Mammary epithelial cell (primary cell): Measurements from ENCODE around the gene CLMN.

ENCODE experiments used
- CTCF ChIP-seq, 2 donors: IDR thresholded peaks in 1 of 2; conservative IDR thresholded peaks in 1 of 2; 2 replicates each; pipeline ENCODE4 v1.5.1; 2011 to 2012; ENCODE audit warnings: inconsistent platforms in 2 of 2, low read length in 2 of 2, mild to moderate bottlenecking in 2 of 2, control low read depth in 1 of 2, low read depth in 1 of 2; ENCODE audit not compliant: insufficient read depth in 1 of 2; ENCODE audit errors: extremely low read depth in 1 of 2
- EZH2 ChIP-seq: IDR thresholded peaks from 2 replicates; pipeline ENCODE4 v1.6.1; 2012; ENCODE audit warnings: low read length, inconsistent platforms, borderline replicate concordance

DNA sequence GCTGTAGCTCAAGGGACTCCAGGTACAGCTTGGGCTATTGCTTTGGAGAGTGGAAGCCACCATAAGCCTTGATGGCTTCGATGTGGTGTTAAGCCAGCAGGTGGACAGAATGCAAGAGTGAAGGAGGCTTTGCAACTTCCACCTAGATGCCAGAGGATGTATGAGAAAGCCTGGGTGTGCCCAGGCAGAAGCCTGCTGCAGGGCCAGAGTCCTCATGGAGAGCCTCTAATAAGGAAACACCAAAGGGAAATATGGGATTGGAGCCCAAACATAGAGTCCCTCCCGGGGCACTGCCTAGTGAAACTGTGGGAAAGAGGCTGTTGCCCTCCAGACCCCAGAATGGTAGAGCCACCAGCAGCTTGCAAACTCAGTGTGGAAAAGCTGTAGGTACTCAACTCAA lies 152.5 kb downstream of the CLMN start:
- TF ChIP-seq CTCF (conservative IDR thresholded peaks at IDR 0.05 in 1 of 2, IDR thresholded peaks at IDR 0.05 in 1 of 2; ENCODE audit: extremely low read depth in 1 of 2, insufficient read depth in 1 of 2, low read depth in 1 of 2, low read length in 2 of 2) (no peak), EZH2 (no peak)
